ENCODE measurements around the gene NUTM2F.

DNA sequence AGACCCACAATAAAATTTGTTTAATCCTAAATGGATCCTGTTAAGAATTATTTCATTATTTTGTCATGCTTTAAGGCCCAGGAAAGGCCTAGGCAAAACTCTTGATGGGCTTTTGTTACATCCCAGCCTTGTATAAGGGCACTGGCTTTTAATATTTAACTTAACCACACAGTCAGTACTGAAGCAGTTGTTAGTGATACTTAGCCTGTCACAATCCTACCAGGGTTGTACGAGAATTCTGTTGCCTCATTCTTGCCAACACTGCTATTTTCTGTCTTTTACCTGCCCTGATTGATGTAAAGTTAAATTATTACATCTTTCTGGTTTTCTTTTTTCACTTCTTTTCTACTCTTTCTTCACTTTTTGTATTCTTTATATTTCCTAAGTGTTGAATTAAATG lies 58.4 kb downstream of the NUTM2F start:
- TF ChIP-seq, protein P1, sequence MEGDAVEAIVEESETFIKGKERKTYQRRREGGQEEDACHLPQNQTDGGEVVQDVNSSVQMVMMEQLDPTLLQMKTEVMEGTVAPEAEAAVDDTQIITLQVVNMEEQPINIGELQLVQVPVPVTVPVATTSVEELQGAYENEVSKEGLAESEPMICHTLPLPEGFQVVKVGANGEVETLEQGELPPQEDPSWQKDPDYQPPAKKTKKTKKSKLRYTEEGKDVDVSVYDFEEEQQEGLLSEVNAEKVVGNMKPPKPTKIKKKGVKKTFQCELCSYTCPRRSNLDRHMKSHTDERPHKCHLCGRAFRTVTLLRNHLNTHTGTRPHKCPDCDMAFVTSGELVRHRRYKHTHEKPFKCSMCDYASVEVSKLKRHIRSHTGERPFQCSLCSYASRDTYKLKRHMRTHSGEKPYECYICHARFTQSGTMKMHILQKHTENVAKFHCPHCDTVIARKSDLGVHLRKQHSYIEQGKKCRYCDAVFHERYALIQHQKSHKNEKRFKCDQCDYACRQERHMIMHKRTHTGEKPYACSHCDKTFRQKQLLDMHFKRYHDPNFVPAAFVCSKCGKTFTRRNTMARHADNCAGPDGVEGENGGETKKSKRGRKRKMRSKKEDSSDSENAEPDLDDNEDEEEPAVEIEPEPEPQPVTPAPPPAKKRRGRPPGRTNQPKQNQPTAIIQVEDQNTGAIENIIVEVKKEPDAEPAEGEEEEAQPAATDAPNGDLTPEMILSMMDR (IDR thresholded peaks at IDR 0.05; ENCODE audit: borderline replicate concordance, extremely low read depth, low read length, poor library complexity, severe bottlenecking) = no peak
- no peak for TF ChIP-seq EZH2 (IDR thresholded peaks at IDR 0.05; ENCODE audit: borderline replicate concordance, low read depth, low read length, severe bottlenecking)
